ENCODE measurements around the gene WBP4.
"Not testable (repeated sequence)": the region's sequence is repeated elsewhere in the genome, so short reads cannot be mapped to it uniquely, and the experiment has no call there.

WBP4 gene

GRCh38 chr13:41079725-41080124 is 18.4 kb downstream of the WBP4 start:
- DNase-seq (ENCODE audit: low spot score): no peak

GRCh38 chr13:41085961-41086585 is 24.8 kb downstream of the WBP4 start:
- DNase-seq (ENCODE audit: low spot score): no peak

GRCh38 chr13:41095681-41096080 is 34.4 kb downstream of the WBP4 start:
- DNase-seq (ENCODE audit: low spot score): not testable (repeated sequence)

- no peak for DNase-seq (ENCODE audit: low spot score)
Observed at GRCh38 chr13:41098761-41099160, 37.5 kb downstream of the WBP4 start.

- DNase-seq (ENCODE audit: low spot score): no peak
Observed at GRCh38 chr13:41099986-41100385, 38.7 kb downstream of the WBP4 start.

GRCh38 chr13:41107104-41107571 is 45.8 kb downstream of the WBP4 start:
- DNase-seq (ENCODE audit: low spot score): no peak

- no peak for DNase-seq (ENCODE audit: low spot score)
Observed at GRCh38 chr13:41107584-41108014, 46.3 kb downstream of the WBP4 start.

- no peak for DNase-seq (ENCODE audit: low spot score)
Observed at GRCh38 chr13:41111454-41111853, 50.1 kb downstream of the WBP4 start.

GRCh38 chr13:41117869-41118268 is 56.6 kb downstream of the WBP4 start:
- no peak for DNase-seq (ENCODE audit: low spot score)

- DNase-seq (ENCODE audit: low spot score): no peak
Observed at GRCh38 chr13:41122838-41123237, 61.5 kb downstream of the WBP4 start.

GRCh38 chr13:41127701-41128100 is 66.4 kb downstream of the WBP4 start:
- DNase-seq (ENCODE audit: low spot score): no peak

GRCh38 chr13:41130356-41130755 is 69.0 kb downstream of the WBP4 start:
- DNase-seq (ENCODE audit: low spot score): no peak

- DNase-seq (ENCODE audit: low spot score): not testable (repeated sequence)
Observed at GRCh38 chr13:41131189-41131588, 69.9 kb downstream of the WBP4 start.

GRCh38 chr13:41131660-41132511 is 70.6 kb downstream of the WBP4 start:
- not testable (repeated sequence) for DNase-seq (ENCODE audit: low spot score)

GRCh38 chr13:41132512-41133152 is 71.3 kb downstream of the WBP4 start, which contains the start of gene KBTBD6:
KBTBD6 (minus strand) TSS chr13:41132802; CDS start chr13:41132511, 291 bp downstream.
- DNase-seq (ENCODE audit: low spot score): peak; percentile 89
